HepG2 (cell line): ENCODE data around the gene TACC2. TPM values are rescaled to one million over a fixed set of nuclear protein-coding genes. Genes with fewer than 3 reads are reported as not detected.

Experiments used
- ATAC-seq: fragments of 200-7000 bp; cut with Tn5 transposase; 3 replicates; pipeline ENCODE4 v1.9.1; 2020; ENCODE audit warnings: mild to moderate bottlenecking, moderate library complexity
- BruUV-seq: library from RNA; stranded (reverse); fragments of 400-500 nt; replicated peaks from 2 replicates; lab custom pipeline; 2021; lab: Mats Ljungman, UMichigan
- CTCF ChIA-PET: fragments of 300-600 bp; formaldehyde crosslinking; extraction: SDS; loops from one replicate; lab custom pipeline; 2021; ENCODE audit warnings: low total read pairs, inconsistent platforms, low intra/inter-chr PET ratio; lab: Yijun Ruan, JAX
- POLR2A ChIA-PET: fragments of 350-600 bp; sonication (Branson Sonifier 250); formaldehyde crosslinking; loops from one replicate; lab custom pipeline; 2020; ENCODE audit warnings: antibody characterized with exemption, inconsistent platforms; lab: Yijun Ruan, JAX
- DNase-seq: peaks from one replicate; pipeline ENCODE4 v3.0.0-alpha.2; 2015; ENCODE audit warnings: low spot score
- FAIRE-seq: peaks from 3 replicates; lab custom pipeline; 2011; peaks lifted over from hg19 to GRCh38; lab: Jason Lieb, UNC
- H2AFZ ChIP-seq: one replicate; pipeline ENCODE4 v1.6.1; 2011; ENCODE audit warnings: low read length, inconsistent platforms
- H3K27ac ChIP-seq: fragments of 300-600 bp; 3 replicates; pipeline ENCODE4 v1.8.0; 2011; ENCODE audit warnings: mixed run types, mild to moderate bottlenecking, mixed read lengths, low read length, inconsistent platforms; ENCODE audit not compliant: insufficient read depth; ENCODE audit errors: extremely low read length
- H3K27me3 ChIP-seq, 2 experiments: fragments of 200-600 bp in 1 of 2; 2 replicates in 1 of 2; 3 replicates in 1 of 2; pipeline versions ENCODE4 v1.6.0 to v1.8.0; 2011; ENCODE audit warnings: low read length in 2 of 2, mild to moderate bottlenecking in 2 of 2, moderate library complexity in 2 of 2, inconsistent platforms in 1 of 2; ENCODE audit not compliant: insufficient read depth in 2 of 2, control insufficient read depth in 1 of 2
- H3K36me3 ChIP-seq, 2 experiments: fragments of 200-600 bp in 1 of 2; replicated peaks in 1 of 2; 2 replicates in 1 of 2; 3 replicates in 1 of 2; pipeline versions ENCODE4 v1.5.1 to v1.8.0; 2011; ENCODE audit warnings: low read length in 2 of 2, inconsistent platforms in 1 of 2; ENCODE audit not compliant: insufficient read depth in 2 of 2, control insufficient read depth in 1 of 2
- H3K4me1 ChIP-seq: 2 replicates; pipeline ENCODE4 v1.5.1; 2012; ENCODE audit warnings: low read length, inconsistent platforms; ENCODE audit not compliant: insufficient read depth
- H3K4me2 ChIP-seq: 2 replicates; pipeline ENCODE4 v1.6.0; 2011; ENCODE audit warnings: low read depth, low read length, inconsistent platforms
- H3K4me3 ChIP-seq, 3 experiments: fragments of 200-600 bp in 1 of 3; sonication (generic), shearing (Covaris generic) in 1 of 3; replicated peaks in 1 of 3; 2 replicates each; pipeline ENCODE4 v1.5.1; 2011 to 2016; ENCODE audit warnings: low read length in 3 of 3, inconsistent platforms in 2 of 3, low read depth in 2 of 3, mild to moderate bottlenecking in 2 of 3, control low read depth in 1 of 3, mixed read lengths in 1 of 3; ENCODE audit not compliant: insufficient read depth in 1 of 3
- H3K79me2 ChIP-seq: one replicate; pipeline ENCODE4 v1.6.1; 2011; ENCODE audit warnings: low read length, inconsistent platforms; ENCODE audit not compliant: insufficient read depth
- H3K9ac ChIP-seq: 2 replicates; pipeline ENCODE4 v1.6.0; 2011; ENCODE audit warnings: mild to moderate bottlenecking, low read depth, low read length, inconsistent platforms; ENCODE audit not compliant: insufficient read depth
- H3K9me3 ChIP-seq: 2 replicates; pipeline ENCODE4 v1.5.1; 2012; ENCODE audit warnings: mild to moderate bottlenecking, low read length
- H4K20me1 ChIP-seq: 2 replicates; pipeline ENCODE4 v1.6.0; 2011; ENCODE audit warnings: inconsistent platforms, mild to moderate bottlenecking, low read length, moderate library complexity; ENCODE audit not compliant: insufficient read depth
- ELF1 ChIP-seq: sonication (generic); formaldehyde crosslinking; IDR thresholded peaks from 2 replicates; pipeline ENCODE4 v1.4.0; 2020; ENCODE audit warnings: missing genetic modification reagents
- GLI4 ChIP-seq: sonication (generic); formaldehyde crosslinking; IDR thresholded peaks from 2 replicates; pipeline ENCODE4 v1.5.1; 2020; ENCODE audit warnings: missing genetic modification reagents, mild to moderate bottlenecking, moderate library complexity, borderline replicate concordance
- IKZF5 ChIP-seq: IDR thresholded peaks from 2 replicates; pipeline ENCODE4 v1.6.1; 2018; ENCODE audit warnings: missing genetic modification reagents, mild to moderate bottlenecking, missing compliant biosample characterization
- MTERF4 ChIP-seq: sonication (generic); formaldehyde crosslinking; IDR thresholded peaks from 2 replicates; pipeline ENCODE4 v1.8.0; 2023; ENCODE audit warnings: mild to moderate bottlenecking, missing genetic modification reagents
- SNAPC5 ChIP-seq: sonication (generic); formaldehyde crosslinking; IDR thresholded peaks from 2 replicates; pipeline ENCODE4 v1.8.1; 2023; ENCODE audit warnings: mild to moderate bottlenecking, missing genetic modification reagents, borderline replicate concordance
- ZBTB49 ChIP-seq: sonication (generic); formaldehyde crosslinking; IDR thresholded peaks from 2 replicates; pipeline ENCODE4 v1.4.0; 2020; ENCODE audit warnings: missing genetic modification reagents, borderline replicate concordance
- ZBTB8A ChIP-seq: sonication (generic); formaldehyde crosslinking; IDR thresholded peaks from 2 replicates; pipeline ENCODE4 v1.4.0; 2020; ENCODE audit warnings: mild to moderate bottlenecking, low read depth, missing genetic modification reagents, borderline replicate concordance
- ZNF333 ChIP-seq: sonication (generic); formaldehyde crosslinking; IDR thresholded peaks from 2 replicates; pipeline ENCODE4 v1.4.0; 2020; ENCODE audit warnings: mild to moderate bottlenecking, missing genetic modification reagents, borderline replicate concordance
- ZNF556 ChIP-seq: sonication (generic); formaldehyde crosslinking; IDR thresholded peaks from 2 replicates; pipeline ENCODE4 v1.4.0; 2020; ENCODE audit warnings: mild to moderate bottlenecking, missing genetic modification reagents, borderline replicate concordance
- ZNF557 ChIP-seq: sonication (generic); formaldehyde crosslinking; IDR thresholded peaks from 2 replicates; pipeline ENCODE4 v1.4.0; 2020; ENCODE audit warnings: missing genetic modification reagents
- ZNF776 ChIP-seq: sonication (generic); formaldehyde crosslinking; IDR thresholded peaks from 2 replicates; pipeline ENCODE4 v1.4.0; 2020; ENCODE audit warnings: mild to moderate bottlenecking, missing genetic modification reagents
- ZNF800 ChIP-seq: sonication (generic); formaldehyde crosslinking; IDR thresholded peaks from 2 replicates; pipeline ENCODE4 v1.4.0; 2020; ENCODE audit warnings: missing genetic modification reagents
- WGBS: methylation state at CpG from one replicate; pipeline ENCODE4 v1.1.6; 2017; ENCODE audit warnings: low lambda C conversion rate; 5-methylcytosine and 5-hydroxymethylcytosine counted together
- in situ Hi-C: cut with HindIII; loops from 2 replicates; pipeline ENCODE4 v1.10.0; 2017; ENCODE audit warnings: low pct_unique_long_range_greater_than_20kb; ENCODE audit not compliant: extremely low pct_ligation_motif_present
- intact Hi-C: fragments of 100-400 bp; cut with micrococcal nuclease; formaldehyde crosslinking; loops from one replicate; pipeline ENCODE4 v1.10.0; 2022; ENCODE audit not compliant: unreplicated experiment
- polyA plus RNA-seq, 8 experiments: library from polyadenylated mRNA; depleted of rRNA in 3 of 8; stranded (reverse) in 7 of 8; unstranded in 1 of 8; fragments of >200 nt; fragmentation: Illumina TruSeq in 4 of 8; extraction: Trizol in 4 of 8; gene quantifications; 2 replicates each; pipeline versions ENCODE4 v1.2.1 to v1.2.3, GENCODE V29; 2011 to 2016; ENCODE audit warnings: low read depth in 4 of 8, missing spikeins in 1 of 8, mixed read lengths in 1 of 8; ENCODE audit not compliant: insufficient read depth in 1 of 8
- total RNA-seq, 5 experiments: library from RNA; depleted of rRNA; stranded (reverse); fragments of >200 nt; fragmentation: Illumina TruSeq; extraction: Trizol; gene quantifications; 2 replicates each; pipeline ENCODE4 v1.2.3, GENCODE V29; 2016; ENCODE audit warnings: low read depth in 1 of 5

The TACC2 gene
- total and polyA plus RNA-seq, 2 of the 13 experiments (the other 11 are each of a cell fraction or from before 2014, with no cell fraction given), result 11.8 to 16.0 TPM

- no peaks in the 10 kb centered on the region for H3K79me2 ChIP-seq
- CTCF ChIA-PET, result no interaction called here
- no peaks in the 10 kb centered on the region for H4K20me1 ChIP-seq
- H3K9ac ChIP-seq, result no peak overlapping the region
- H3K27me3 ChIP-seq, result no peaks in the 10 kb centered on the region
- H3K4me2 ChIP-seq, result no peak overlapping the region
- WGBS, result 97% methylated on average over 9 of the region's 9 CpGs
- intact Hi-C loops (no loop called here), in situ Hi-C loops (no loop called here)
- BruUV-seq, result no TSS peak
- H3K4me1 ChIP-seq, result peaks cover 33% of the 10 kb centered on the region
- peaks cover 0 to 1% of the 10 kb centered on the region in 2 experiments; a peak in 1 of 5 replicates for H3K36me3 ChIP-seq
- H3K27ac ChIP-seq, result no peak overlapping the region
- FAIRE-seq (no peak), ATAC-seq (no peak), DNase-seq (no peak)
- no peak overlapping the region for H2AFZ ChIP-seq
- H3K9me3 ChIP-seq, result no peaks in the 10 kb centered on the region
- no peak for TF ChIP-seq ZNF557 (CRISPR knock-in tag)
- TF ChIP-seq SNAPC5 (CRISPR knock-in tag), result no peak
- no peak for TF ChIP-seq ZBTB8A (CRISPR knock-in tag)
- TF ChIP-seq ZBTB49 (CRISPR knock-in tag), result no peak
- TF ChIP-seq ZNF800 (CRISPR knock-in tag), result no peak
- no peak for TF ChIP-seq MTERF4 (CRISPR knock-in tag)
- no peak for TF ChIP-seq IKZF5
- no peak for TF ChIP-seq ZNF776 (CRISPR knock-in tag)
- TF ChIP-seq ELF1, result no peak
- TF ChIP-seq ZNF556 (CRISPR knock-in tag), result no peak
- TF ChIP-seq ZNF333 (CRISPR knock-in tag), result no peak
- no peak for TF ChIP-seq GLI4
- no peak overlapping the region for H3K4me3 ChIP-seq
- POLR2A ChIA-PET, result interaction anchor here (1.5 kb wide), 1 partner anchor 9 kb away, joined by 4 read pairs; no protein-coding TSS in a partner anchor
Measured at GRCh38 chr10:122072491-122072890, 83.5 kb downstream of the TACC2 start.
